Hepatocyte (in vitro differentiated cells): Measurements from ENCODE around the gene C15orf61. TPM values are rescaled to one million over a fixed set of nuclear protein-coding genes. Genes with fewer than 3 reads are reported as not detected.
A peak's percentile ranks its signal among the peaks of the same experiment; 100 is the strongest.

Experiments
- DNase-seq: peaks from one replicate; pipeline ENCODE4 v3.0.0-alpha.2; 2016; ENCODE audit warnings: low spot score
- H2AFZ ChIP-seq: fragments of 200-600 bp; sonication (generic); 2 replicates; pipeline ENCODE4 v1.6.0; 2016; ENCODE audit warnings: antibody characterized with exemption, mild to moderate bottlenecking
- H3K27ac ChIP-seq: fragments of 200-600 bp; sonication (generic); 2 replicates; pipeline ENCODE4 v1.5.1; 2016; ENCODE audit warnings: mild to moderate bottlenecking
- H3K27me3 ChIP-seq: fragments of 200-600 bp; sonication (generic); 2 replicates; pipeline ENCODE4 v1.6.1; 2016
- H3K36me3 ChIP-seq: fragments of 200-600 bp; sonication (generic); replicated peaks from 2 replicates; pipeline ENCODE4 v1.5.1; 2016; ENCODE audit warnings: low read depth; ENCODE audit not compliant: insufficient read depth
- H3K4me1 ChIP-seq: fragments of 200-600 bp; sonication (generic); 2 replicates; pipeline ENCODE4 v1.5.1; 2016; ENCODE audit warnings: mild to moderate bottlenecking, moderate library complexity; ENCODE audit not compliant: insufficient read depth
- H3K4me2 ChIP-seq: fragments of 200-600 bp; sonication (generic); 2 replicates; pipeline ENCODE4 v1.6.0; 2016
- H3K4me3 ChIP-seq: fragments of 200-600 bp; sonication (generic); 2 replicates; pipeline ENCODE4 v1.5.1; 2016; ENCODE audit warnings: mild to moderate bottlenecking
- H3K79me2 ChIP-seq: fragments of 200-600 bp; sonication (generic); 2 replicates; pipeline ENCODE4 v1.6.0; 2017; ENCODE audit warnings: mild to moderate bottlenecking
- H3K9me2 ChIP-seq: fragments of 200-600 bp; sonication (generic); replicated peaks from 2 replicates; pipeline ENCODE4 v1.6.0; 2017; ENCODE audit warnings: mild to moderate bottlenecking; ENCODE audit not compliant: insufficient read depth
- H3K9me3 ChIP-seq: fragments of 200-600 bp; sonication (generic); 2 replicates; pipeline ENCODE4 v1.5.1; 2016; ENCODE audit warnings: low read depth, mild to moderate bottlenecking
- H4K20me1 ChIP-seq: fragments of 200-600 bp; sonication (generic); 2 replicates; pipeline ENCODE4 v1.6.0; 2016; ENCODE audit warnings: mild to moderate bottlenecking; ENCODE audit not compliant: insufficient read depth, poor library complexity, severe bottlenecking
- CTCF ChIP-seq: fragments of 200-600 bp; sonication (generic); IDR thresholded peaks from 2 replicates; pipeline ENCODE4 v1.5.1; 2016; ENCODE audit warnings: antibody characterized with exemption, mild to moderate bottlenecking; ENCODE audit not compliant: poor library complexity
- EZH2 ChIP-seq: fragments of 200-600 bp; sonication (generic); IDR thresholded peaks from 2 replicates; pipeline ENCODE4 v1.6.1; 2016; ENCODE audit warnings: antibody characterized with exemption, mild to moderate bottlenecking, borderline replicate concordance
- EZH2phosphoT487 ChIP-seq: fragments of 200-600 bp; sonication (generic); IDR thresholded peaks from one replicate; pipeline ENCODE4 v1.6.1; 2018; ENCODE audit warnings: antibody characterized with exemption, mild to moderate bottlenecking, low read depth, moderate library complexity; ENCODE audit not compliant: unreplicated experiment, severe bottlenecking
- WGBS: methylation state at CpG from one replicate; pipeline ENCODE4 v1.1.6; 2016; ENCODE audit warnings: low lambda C conversion rate; ENCODE audit errors: missing lambda C conversion rate; 5-methylcytosine and 5-hydroxymethylcytosine counted together
- polyA plus RNA-seq: library from polyadenylated mRNA; unstranded; fragments of >200 nt; fragmentation: Nextera tagmentation; extraction: Ambion mirVana; gene quantifications from 2 replicates; pipeline ENCODE4 v1.2.1, GENCODE V29; 2016
- total RNA-seq: library from RNA; depleted of rRNA; stranded (reverse); fragments of >200 nt; gene quantifications from 2 replicates; pipeline ENCODE4 v1.2.3, GENCODE V29; 2014

The C15orf61 gene
- total and polyA plus RNA-seq, 2 experiments from 2014 or later = 7.6 to 8.4 TPM

- Histone ChIP-seq H3K9me2 (no peaks in the 10 kb centered on the region), H3K36me3 (no peaks in the 10 kb centered on the region), H3K27ac (no peak overlapping the region), H3K27me3 (no peaks in the 10 kb centered on the region), H3K9me3 (no peaks in the 10 kb centered on the region), H3K4me2 (no peak overlapping the region), H4K20me1 (no peaks in the 10 kb centered on the region), H3K79me2 (no peaks in the 10 kb centered on the region), H3K4me3 (no peak overlapping the region), H3K4me1 (no peaks in the 10 kb centered on the region), H2AFZ (no peak overlapping the region)
- DNase-seq = no peak
- 92% methylated on average over 1 of the region's 1 CpG for WGBS
- TF ChIP-seq EZH2 (no peak), CTCF (no peak), EZH2phosphoT487 (no peak)
These were observed 13.4 kb downstream of the C15orf61 start for GRCh38 chr15:67534360-67534759.

- no peaks in the 10 kb centered on the region for H3K27me3 ChIP-seq
- H3K4me2 ChIP-seq = no peak overlapping the region
- TF ChIP-seq CTCF (no peak), EZH2 (no peak)
- no peak for DNase-seq
- no peaks in the 10 kb centered on the region for H4K20me1 ChIP-seq
- H2AFZ ChIP-seq = no peak overlapping the region
- no peaks in the 10 kb centered on the region for H3K9me2 ChIP-seq
- H3K9me3 ChIP-seq = no peaks in the 10 kb centered on the region
- no peaks in the 10 kb centered on the region for H3K4me1 ChIP-seq
- 100% methylated on average over 1 of the region's 1 CpG for WGBS
- no peaks in the 10 kb centered on the region for H3K36me3 ChIP-seq
- no peak overlapping the region for H3K4me3 ChIP-seq
- H3K79me2 ChIP-seq = peaks cover 7% of the 10 kb centered on the region
- H3K27ac ChIP-seq = no peak overlapping the region
These were observed 16.8 kb downstream of the C15orf61 start for GRCh38 chr15:67537771-67538170.

- Histone ChIP-seq H3K27me3 (no peaks in the 10 kb centered on the region), H4K20me1 (no peaks in the 10 kb centered on the region), H3K36me3 (no peaks in the 10 kb centered on the region), H3K9me2 (no peaks in the 10 kb centered on the region), H3K27ac (peak within 1 kb of the TSS; percentile 84), H3K4me1 (peaks cover under 1% of the 10 kb centered on the region), H3K9me3 (no peaks in the 10 kb centered on the region), H2AFZ (peak within 1 kb of the TSS; percentile 93), H3K4me2 (peak within 1 kb of the TSS; percentile 96), H3K79me2 (peaks cover 21% of the 10 kb centered on the region), H3K4me3 (peak within 1 kb of the TSS; percentile 59)
- 2% methylated on average over 72 of the region's 91 CpGs for WGBS
- DNase-seq = peak; percentile 89
- TF ChIP-seq EZH2phosphoT487 (no peak), CTCF (no peak), EZH2 (no peak)
These were observed 21.8 kb downstream of the C15orf61 start, which contains the start of gene MAP2K5 for GRCh38 chr15:67542420-67543347. Gene MAP2K5 (plus strand): TSS chr15:67542703. CDS start chr15:67543336, 633 bp downstream.
